GM12874 (cell line): Measurements from ENCODE around the gene AKNAD1.

Experiments used
- CTCF ChIP-seq: IDR thresholded peaks from 2 replicates; pipeline ENCODE4 v1.5.1; 2011; ENCODE audit warnings: low read depth, mild to moderate bottlenecking, control low read depth, low read length, moderate library complexity; ENCODE audit not compliant: insufficient read depth

The AKNAD1 gene

GRCh38 chr1:108862017-108862610 lies 5.2 kb upstream of the AKNAD1 start:
- TF ChIP-seq CTCF: no peak

- TF ChIP-seq CTCF: no peak
These were observed 4.7 kb upstream of the AKNAD1 start for GRCh38 chr1:108861566-108861965.

GRCh38 chr1:108860190-108860907 lies 3.5 kb upstream of the AKNAD1 start:
- no peak for TF ChIP-seq CTCF

GRCh38 chr1:108858230-108858950 lies 1.5 kb upstream of the AKNAD1 start:
- TF ChIP-seq CTCF: no peak

GRCh38 chr1:108854221-108855019 lies 2.5 kb downstream of the AKNAD1 start:
- TF ChIP-seq CTCF: no peak

GRCh38 chr1:108852221-108852975 lies 4.5 kb downstream of the AKNAD1 start:
- TF ChIP-seq CTCF: no peak

GRCh38 chr1:108851567-108851966 lies 5.3 kb downstream of the AKNAD1 start:
- TF ChIP-seq CTCF: no peak
